A549 (cell line): ENCODE measurements around the gene PLA2G2A. TPM values are rescaled to one million over a fixed set of nuclear protein-coding genes. Genes with fewer than 3 reads are reported as not detected.

Source experiments
- ATAC-seq, 2 experiments: fragments of 200-7000 bp in 1 of 2; fragments of >200 bp in 1 of 2; cut with Nextera tagmentation in 1 of 2; cut with Tn5 transposase in 1 of 2; 3 replicates each; pipeline versions ENCODE4 v1.8.0 to v1.9.1; 2018 to 2020; ENCODE audit warnings: mild to moderate bottlenecking in 1 of 2, moderate library complexity in 1 of 2
- CTCF ChIA-PET: fragments of 300-600 bp; sonication (Branson Sonifier 250); formaldehyde crosslinking; extraction: SDS; loops from one replicate; lab custom pipeline; 2021; ENCODE audit warnings: antibody characterized with exemption, inconsistent platforms; lab: Yijun Ruan, JAX
- POLR2A ChIA-PET: fragments of 350-600 bp; formaldehyde crosslinking; extraction: SDS; loops from one replicate; lab custom pipeline; 2021; ENCODE audit warnings: antibody characterized with exemption, inconsistent platforms; lab: Yijun Ruan, JAX
- DNase-seq, 2 experiments: peaks; one replicate each; pipeline versions ENCODE4 v3.0.0 to v3.0.0-alpha.2; 2011 to 2016; ENCODE audit warnings: low read depth in 1 of 2, low spot score in 1 of 2
- FAIRE-seq: peaks from 2 replicates; lab custom pipeline; 2011; peaks lifted over from hg19 to GRCh38; lab: Jason Lieb, UNC
- H3K27ac ChIP-seq, 2 experiments: fragments of >200 bp; sonication (Bioruptor Twin); formaldehyde crosslinking; 3 replicates each; pipeline ENCODE4 v1.5.1; 2016 to 2017
- H3K4me1 ChIP-seq: fragments of >200 bp; sonication (Bioruptor Twin); formaldehyde crosslinking; 3 replicates; pipeline ENCODE4 v1.6.1; 2016
- H3K4me2 ChIP-seq: fragments of >200 bp; sonication (Bioruptor Twin); formaldehyde crosslinking; 3 replicates; pipeline ENCODE4 v1.6.1; 2016
- H3K4me3 ChIP-seq: fragments of >200 bp; sonication (Bioruptor Twin); formaldehyde crosslinking; 3 replicates; pipeline ENCODE4 v1.5.1; 2016
- H3K9me3 ChIP-seq: fragments of >200 bp; sonication (Bioruptor Twin); formaldehyde crosslinking; 3 replicates; pipeline ENCODE4 v1.6.1; 2016
- ATOH8 ChIP-seq: fragments of 250-450 bp; sonication (Bioruptor Pico); IDR thresholded peaks from 2 replicates; pipeline ENCODE4 v1.5.0; 2020; ENCODE audit warnings: low read depth, mild to moderate bottlenecking, moderate library complexity
- BCL3 ChIP-seq: fragments of >200 bp; sonication (Bioruptor Twin); formaldehyde crosslinking; IDR thresholded peaks from 3 replicates; pipeline ENCODE4 v1.6.1; 2016
- CHD2 ChIP-seq: fragments of 150-350 bp; IDR thresholded peaks from 2 replicates; pipeline ENCODE4 v1.6.1; 2014; ENCODE audit warnings: low read length; ENCODE audit not compliant: partially characterized antibody
- CHD4 ChIP-seq: fragments of 200-600 bp; sonication (generic); IDR thresholded peaks from 2 replicates; pipeline ENCODE4 v1.6.1; 2016; ENCODE audit warnings: antibody characterized with exemption, mild to moderate bottlenecking, borderline replicate concordance
- EHMT2 ChIP-seq: fragments of 200-600 bp; sonication (generic); IDR thresholded peaks from 2 replicates; pipeline ENCODE4 v1.6.1; 2016; ENCODE audit warnings: antibody characterized with exemption, low read depth, mild to moderate bottlenecking, moderate library complexity
- ELK1 ChIP-seq: fragments of 150-350 bp; IDR thresholded peaks from 2 replicates; pipeline ENCODE4 v1.6.1; 2014; ENCODE audit warnings: low read depth, mild to moderate bottlenecking, low read length
- ESRRA ChIP-seq: fragments of 150-350 bp; IDR thresholded peaks from 2 replicates; pipeline ENCODE4 v1.6.1; 2014; ENCODE audit warnings: mild to moderate bottlenecking, low read length, borderline replicate concordance
- FOSL2 ChIP-seq, 2 experiments: fragments of 450-650 bp in 1 of 2; fragments of >200 bp in 1 of 2; sonication (Bioruptor Twin) in 1 of 2; formaldehyde crosslinking; IDR thresholded peaks; 2 replicates each; pipeline versions ENCODE4 v1.5.0 to v1.6.1; 2016 to 2020; ENCODE audit warnings: mild to moderate bottlenecking in 1 of 2, moderate library complexity in 1 of 2
- GATA3 ChIP-seq: IDR thresholded peaks from 2 replicates; pipeline ENCODE4 v1.6.1; 2012; ENCODE audit warnings: borderline replicate concordance
- HDAC2 ChIP-seq: fragments of 200-600 bp; sonication (generic); IDR thresholded peaks from 2 replicates; pipeline ENCODE4 v1.6.1; 2016
- HES2 ChIP-seq: fragments of >200 bp; sonication (Bioruptor Twin); formaldehyde crosslinking; IDR thresholded peaks from 2 replicates; pipeline ENCODE4 v1.6.1; 2016
- JUN ChIP-seq, 2 experiments: fragments of >200 bp; sonication (Bioruptor Twin); formaldehyde crosslinking; IDR thresholded peaks; 2 replicates in 1 of 2; 3 replicates in 1 of 2; pipeline ENCODE4 v1.6.1; 2016 to 2017
- JUNB ChIP-seq: fragments of >200 bp; sonication (Bioruptor Twin); formaldehyde crosslinking; IDR thresholded peaks from 2 replicates; pipeline ENCODE4 v1.6.1; 2016
- MAX ChIP-seq: IDR thresholded peaks from 2 replicates; pipeline ENCODE4 v1.6.1; 2012
- MAZ ChIP-seq: fragments of 150-350 bp; IDR thresholded peaks from 2 replicates; pipeline ENCODE4 v1.6.1; 2014; ENCODE audit warnings: antibody characterized with exemption, low read depth, low read length, borderline replicate concordance
- MYC ChIP-seq: IDR thresholded peaks from 2 replicates; pipeline ENCODE4 v1.6.1; 2012; ENCODE audit warnings: mild to moderate bottlenecking, inconsistent platforms, low read length, improper control_type of control experiment, borderline replicate concordance
- PHF8 ChIP-seq: fragments of 200-600 bp; sonication (generic); IDR thresholded peaks from 2 replicates; pipeline ENCODE4 v1.6.1; 2016; ENCODE audit warnings: low read depth, mild to moderate bottlenecking, antibody characterized with exemption, moderate library complexity, borderline replicate concordance
- RAD21 ChIP-seq, 2 experiments: fragments of >200 bp in 1 of 2; sonication (Bioruptor Twin) in 1 of 2; formaldehyde crosslinking in 1 of 2; IDR thresholded peaks in 1 of 2; conservative IDR thresholded peaks in 1 of 2; 2 replicates in 1 of 2; 3 replicates in 1 of 2; pipeline ENCODE4 v1.6.1; 2012 to 2018; ENCODE audit warnings: inconsistent platforms in 1 of 2
- RARB ChIP-seq: fragments of 250-450 bp; sonication (Bioruptor Pico); IDR thresholded peaks from 2 replicates; pipeline ENCODE4 v1.8.0; 2021; ENCODE audit warnings: mild to moderate bottlenecking, moderate library complexity
- RCOR1 ChIP-seq: fragments of 150-350 bp; IDR thresholded peaks from 2 replicates; pipeline ENCODE4 v1.6.1; 2014; ENCODE audit warnings: antibody characterized with exemption, low read length, low read depth
- RFX5 ChIP-seq: fragments of 450-650 bp; IDR thresholded peaks from 2 replicates; pipeline ENCODE4 v1.7.1; 2014; ENCODE audit warnings: antibody characterized with exemption, mild to moderate bottlenecking, moderate library complexity
- SMC3 ChIP-seq: fragments of >200 bp; sonication (Bioruptor Twin); formaldehyde crosslinking; IDR thresholded peaks from 3 replicates; pipeline ENCODE4 v1.6.1; 2018; ENCODE audit warnings: inconsistent platforms
- WGBS: methylation state at CpG from one replicate; pipeline ENCODE4 v1.1.6; 2017; ENCODE audit errors: missing lambda C conversion rate; 5-methylcytosine and 5-hydroxymethylcytosine counted together
- polyA plus RNA-seq, 4 experiments: library from polyadenylated mRNA; depleted of rRNA in 3 of 4; stranded (reverse); fragments of >200 nt; fragmentation: RNase III in 1 of 4; extraction: RNeasy Plus Mini Kit Qiagen cat#74134 plus additional on column Dnase treatment in 1 of 4; gene quantifications; 2 replicates in 3 of 4; 3 replicates in 1 of 4; pipeline ENCODE4 v1.2.3, GENCODE V29; 2011 to 2017

Gene PLA2G2A
- polyA plus RNA-seq, 2 of the 4 experiments (the other 2 are of a cell fraction) = 0.13 TPM; not detected in 1

- H3K4me2 ChIP-seq = no peak overlapping the region
- no peak overlapping the region for H3K27ac ChIP-seq
- DNase-seq (no peak), FAIRE-seq (no peak), ATAC-seq (no peak)
- H3K9me3 ChIP-seq = no peaks in the 10 kb centered on the region; the same call in 2 of the 3 replicates
- no peak overlapping the region for H3K4me3 ChIP-seq
- ChIA-PET CTCF (no interaction called here), POLR2A (no interaction called here)
- 29% methylated on average over 3 of the region's 3 CpGs for WGBS
- no peaks in the 10 kb centered on the region for H3K4me1 ChIP-seq
- TF ChIP-seq RCOR1 (no peak), BCL3 (no peak)
These were observed 37.3 kb downstream of the PLA2G2A start for GRCh38 chr1:19942088-19942487.

GRCh38 chr1:19941206-19941568 is 38.2 kb downstream of the PLA2G2A start:
- FAIRE-seq = no peak
- TF ChIP-seq CHD2 (no peak), JUNB (no peak), RFX5 (no peak), JUN (IDR thresholded peaks at IDR 0.05) (no peak), RARB (CRISPR knock-in tag) (no peak), ESRRA (no peak), HES2 (no peak), MAX (no peak)
- H3K4me3 ChIP-seq = no peak overlapping the region
- no peak for ATAC-seq
- DNase-seq = no peak
- H3K4me1 ChIP-seq = no peaks in the 10 kb centered on the region
- WGBS = 69% methylated on average over 3 of the region's 3 CpGs
- H3K27ac ChIP-seq = no peak overlapping the region
- POLR2A ChIA-PET = no interaction called here
- H3K4me2 ChIP-seq = no peak overlapping the region
- CTCF ChIA-PET = interaction anchor here (0.5 kb wide), 1 partner anchor 582 kb away, joined by 4 read pairs; no protein-coding TSS in a partner anchor
- no peaks in the 10 kb centered on the region; the same call in 2 of the 3 replicates for H3K9me3 ChIP-seq

GRCh38 chr1:19940486-19941205 is 38.8 kb downstream of the PLA2G2A start:
- FAIRE-seq = no peak
- H3K4me2 ChIP-seq = no peak overlapping the region
- ATAC-seq = no peak
- TF ChIP-seq BCL3 = no peak
- no peak for TF ChIP-seq ELK1
- no peak for TF ChIP-seq MYC
- TF ChIP-seq EHMT2 = no peak
- TF ChIP-seq HES2 = no peak
- no peak for TF ChIP-seq PHF8
- TF ChIP-seq CHD2 = no peak
- TF ChIP-seq RAD21 (conservative IDR thresholded peaks at IDR 0.05 in 1 of 2, IDR thresholded peaks at IDR 0.05 in 1 of 2) = no peak
- no peak for TF ChIP-seq ATOH8 (CRISPR knock-in tag)
- TF ChIP-seq FOSL2 (IDR thresholded peaks at IDR 0.05) = no peak
- TF ChIP-seq FOSL2 (CRISPR knock-in tag; IDR thresholded peaks at IDR 0.05) = no peak
- no peak for TF ChIP-seq MAZ
- no peak for TF ChIP-seq CHD4
- TF ChIP-seq GATA3 = no peak
- no peak for TF ChIP-seq SMC3
- no peak for TF ChIP-seq MAX
- no peak for TF ChIP-seq HDAC2
- no peaks in the 10 kb centered on the region; the same call in 2 of the 3 replicates for H3K9me3 ChIP-seq
- no peak for DNase-seq
- no peaks in the 10 kb centered on the region for H3K4me1 ChIP-seq
- ChIA-PET CTCF (no interaction called here), POLR2A (no interaction called here)
- no peak overlapping the region for H3K4me3 ChIP-seq
- 30% methylated on average over 7 of the region's 7 CpGs for WGBS
- no peak overlapping the region for H3K27ac ChIP-seq
